ENCODE results near the gene NTNG1. TPM values are rescaled to one million over a fixed set of nuclear protein-coding genes. Genes with fewer than 3 reads are reported as not detected.

Gene NTNG1
- total RNA-seq, 3 donors from 2014 or later (not counting 1 experiment from before 2014, with no cell fraction given) = 0.58 TPM; not detected in 2

DNA sequence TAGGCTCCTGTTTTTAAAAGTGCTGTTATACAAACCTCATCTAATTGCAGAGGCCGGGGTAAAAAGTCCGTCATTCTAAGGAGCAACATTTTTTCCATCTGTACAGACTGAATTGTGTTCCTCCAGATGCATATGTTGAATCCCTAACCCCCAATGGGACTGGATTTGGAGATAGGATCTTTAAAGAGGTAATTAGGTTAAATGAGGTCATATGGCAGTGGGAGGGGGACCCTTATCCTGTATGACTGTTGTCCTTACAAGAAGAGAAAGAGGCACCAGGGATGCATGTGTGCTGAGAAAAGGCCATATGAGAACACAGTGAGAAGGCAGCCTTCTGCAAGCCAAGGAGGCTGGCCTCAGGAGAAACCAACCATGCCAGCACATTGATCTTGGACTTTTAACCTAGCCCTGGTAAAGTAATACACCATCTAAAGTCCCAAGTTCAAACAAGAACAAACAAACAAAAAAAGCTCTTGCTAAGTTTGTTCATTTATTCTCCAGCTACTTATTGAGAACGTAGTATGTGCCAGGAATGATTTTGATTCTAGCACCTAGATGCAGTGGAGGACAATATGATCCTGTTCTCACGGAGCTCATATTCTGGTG lies 352.4 kb downstream of the NTNG1 start:
- Histone ChIP-seq H3K27ac (ENCODE audit: low read length) (no peak overlapping the region), H3K9me3 (ENCODE audit: control insufficient read depth, insufficient read depth, low read length) (no peaks in the 10 kb centered on the region), H3K36me3 (ENCODE audit: control insufficient read depth, insufficient read depth, low read length) (no peaks in the 10 kb centered on the region), H3K4me1 (ENCODE audit: control insufficient read depth, insufficient read depth, low read length) (no peaks in the 10 kb centered on the region), H3K4me3 (ENCODE audit: low read length) (no peak overlapping the region), H3K27me3 (ENCODE audit: control insufficient read depth, insufficient read depth, low read length) (no peaks in the 10 kb centered on the region)
- ATAC-seq = no peak
- Mint-ChIP-seq H3K4me3 (no peak overlapping the region), H3K36me3 (no peaks in the 10 kb centered on the region), H3K27me3 (ENCODE audit: low read depth in 2 of 2) (peaks cover 7 to 11% of the 10 kb centered on the region in 2 donors), H3K9me3 (no peaks in the 10 kb centered on the region), H3K4me1 (no peaks in the 10 kb centered on the region), H3K27ac (no peak overlapping the region)
- intact Hi-C loops (cut with micrococcal nuclease) = no loop called here
- WGBS (ENCODE audit: insufficient coverage) = 96% methylated on average over 4 of the region's 4 CpGs
- DNase-seq = no peak
- TF ChIP-seq, protein P1, sequence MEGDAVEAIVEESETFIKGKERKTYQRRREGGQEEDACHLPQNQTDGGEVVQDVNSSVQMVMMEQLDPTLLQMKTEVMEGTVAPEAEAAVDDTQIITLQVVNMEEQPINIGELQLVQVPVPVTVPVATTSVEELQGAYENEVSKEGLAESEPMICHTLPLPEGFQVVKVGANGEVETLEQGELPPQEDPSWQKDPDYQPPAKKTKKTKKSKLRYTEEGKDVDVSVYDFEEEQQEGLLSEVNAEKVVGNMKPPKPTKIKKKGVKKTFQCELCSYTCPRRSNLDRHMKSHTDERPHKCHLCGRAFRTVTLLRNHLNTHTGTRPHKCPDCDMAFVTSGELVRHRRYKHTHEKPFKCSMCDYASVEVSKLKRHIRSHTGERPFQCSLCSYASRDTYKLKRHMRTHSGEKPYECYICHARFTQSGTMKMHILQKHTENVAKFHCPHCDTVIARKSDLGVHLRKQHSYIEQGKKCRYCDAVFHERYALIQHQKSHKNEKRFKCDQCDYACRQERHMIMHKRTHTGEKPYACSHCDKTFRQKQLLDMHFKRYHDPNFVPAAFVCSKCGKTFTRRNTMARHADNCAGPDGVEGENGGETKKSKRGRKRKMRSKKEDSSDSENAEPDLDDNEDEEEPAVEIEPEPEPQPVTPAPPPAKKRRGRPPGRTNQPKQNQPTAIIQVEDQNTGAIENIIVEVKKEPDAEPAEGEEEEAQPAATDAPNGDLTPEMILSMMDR (IDR thresholded peaks at IDR 0.05) = no peak

DNA sequence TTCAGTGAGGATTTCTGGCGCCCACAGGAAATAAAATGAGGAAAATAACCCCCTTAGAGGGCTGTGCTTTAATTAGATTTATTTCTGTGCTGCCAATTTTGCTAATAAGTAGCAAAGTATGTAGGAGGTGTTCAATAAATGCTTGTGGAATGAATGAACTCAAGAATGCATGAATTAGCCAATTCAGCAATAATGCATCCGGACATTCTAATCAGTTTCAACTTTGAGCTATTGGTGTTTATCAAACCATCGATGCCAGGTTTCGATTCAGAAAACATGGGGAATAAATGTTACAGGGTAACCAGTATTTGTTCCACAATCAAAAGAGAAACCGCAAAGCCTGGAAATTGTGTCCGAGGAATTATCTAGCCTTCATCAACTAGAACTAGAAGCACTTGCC lies 353.2 kb downstream of the NTNG1 start:
- H3K4me1 ChIP-seq (ENCODE audit: control insufficient read depth, insufficient read depth, low read length) = no peaks in the 10 kb centered on the region
- intact Hi-C loops (cut with micrococcal nuclease) = no loop called here
- WGBS (ENCODE audit: insufficient coverage) = 87% methylated on average over 6 of the region's 6 CpGs

DNA sequence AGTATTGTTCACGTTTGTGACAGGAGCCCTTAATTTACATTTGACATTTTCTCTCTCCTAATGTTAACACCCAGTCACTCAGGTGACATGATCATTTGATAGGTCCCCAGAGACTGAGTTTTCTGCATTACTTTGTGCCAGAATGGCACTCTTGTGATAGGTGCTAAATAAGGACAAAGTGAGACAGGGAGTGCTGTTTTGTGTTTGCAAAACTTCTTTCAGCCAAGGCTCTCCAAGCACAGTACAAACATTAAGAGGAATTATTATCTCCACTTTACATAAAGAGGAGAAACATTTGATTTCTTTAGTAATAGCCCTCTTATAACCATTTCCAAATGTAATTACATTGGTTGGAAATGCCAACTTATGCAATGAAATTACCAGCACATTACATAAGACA lies 355.2 kb downstream of the NTNG1 start:
- ATAC-seq (no peak), DNase-seq (no peak)
- Mint-ChIP-seq H3K27ac (no peak overlapping the region), H3K36me3 (no peaks in the 10 kb centered on the region), H3K27me3 (ENCODE audit: low read depth in 2 of 2) (peaks cover 0 to 12% of the 10 kb centered on the region in 2 donors), H3K4me3 (no peak overlapping the region), H3K9me3 (no peaks in the 10 kb centered on the region), H3K4me1 (no peaks in the 10 kb centered on the region)
- Histone ChIP-seq H3K36me3 (ENCODE audit: control insufficient read depth, insufficient read depth, low read length) (no peaks in the 10 kb centered on the region), H3K27ac (ENCODE audit: low read length) (no peak overlapping the region), H3K4me3 (ENCODE audit: low read length) (no peak overlapping the region), H3K4me1 (ENCODE audit: control insufficient read depth, insufficient read depth, low read length) (no peaks in the 10 kb centered on the region), H3K27me3 (ENCODE audit: control insufficient read depth, insufficient read depth, low read length) (no peaks in the 10 kb centered on the region), H3K9me3 (ENCODE audit: control insufficient read depth, insufficient read depth, low read length) (no peaks in the 10 kb centered on the region)
- TF ChIP-seq, protein P1 (IDR thresholded peaks at IDR 0.05) = no peak
- intact Hi-C loops (cut with micrococcal nuclease) = no loop called here
- WGBS (ENCODE audit: insufficient coverage) = 67% methylated on average over 1 of the region's 1 CpG

More for the DNA sequence above, 353.2 kb downstream of the NTNG1 start:
- no peak overlapping the region for H3K27ac ChIP-seq (ENCODE audit: low read length)
- no peak overlapping the region for H3K4me3 Mint-ChIP-seq
- no peaks in the 10 kb centered on the region for H3K36me3 ChIP-seq (ENCODE audit: control insufficient read depth, insufficient read depth, low read length)
- TF ChIP-seq, protein P1 (IDR thresholded peaks at IDR 0.05) = no peak
- H3K27ac Mint-ChIP-seq = no peak overlapping the region
- H3K9me3 Mint-ChIP-seq = no peaks in the 10 kb centered on the region
- H3K4me3 ChIP-seq (ENCODE audit: low read length) = no peak overlapping the region
- H3K36me3 Mint-ChIP-seq = no peaks in the 10 kb centered on the region
- no peaks in the 10 kb centered on the region for H3K4me1 Mint-ChIP-seq
- H3K27me3 ChIP-seq (ENCODE audit: control insufficient read depth, insufficient read depth, low read length) = no peaks in the 10 kb centered on the region
- H3K9me3 ChIP-seq (ENCODE audit: control insufficient read depth, insufficient read depth, low read length) = no peaks in the 10 kb centered on the region
- ATAC-seq = no peak
- DNase-seq = no peak
- H3K27me3 Mint-ChIP-seq (ENCODE audit: low read depth in 2 of 2) = peaks cover 2 to 8% of the 10 kb centered on the region in 2 donors
